Measurements from ENCODE around the gene KRT2.
A peak's percentile ranks its signal among the peaks of the same experiment; 100 is the strongest.

Gene KRT2

GRCh38 chr12:52663420-52663819 is 11.4 kb upstream of the KRT2 start:
- no peak for DNase-seq (ENCODE audit: low spot score)

- DNase-seq (ENCODE audit: low spot score) = no peak
Observed at GRCh38 chr12:52662918-52663229, 10.9 kb upstream of the KRT2 start.

GRCh38 chr12:52662093-52662917 is 10.3 kb upstream of the KRT2 start:
- no peak for DNase-seq (ENCODE audit: low spot score)

- no peak for DNase-seq (ENCODE audit: low spot score)
Observed at GRCh38 chr12:52661668-52662067, 9.7 kb upstream of the KRT2 start.

GRCh38 chr12:52660934-52661499 is 9.0 kb upstream of the KRT2 start:
- no peak for DNase-seq (ENCODE audit: low spot score)

GRCh38 chr12:52659951-52660350 is 7.9 kb upstream of the KRT2 start:
- no peak for DNase-seq (ENCODE audit: low spot score)

- DNase-seq (ENCODE audit: low spot score) = no peak
Observed at GRCh38 chr12:52659395-52659794, 7.4 kb upstream of the KRT2 start.

- DNase-seq (ENCODE audit: low spot score) = no peak
Observed at GRCh38 chr12:52658196-52658595, 6.2 kb upstream of the KRT2 start.

GRCh38 chr12:52657250-52657902 is 5.4 kb upstream of the KRT2 start:
- DNase-seq (ENCODE audit: low spot score) = no peak

- DNase-seq (ENCODE audit: low spot score) = no peak
Observed at GRCh38 chr12:52656616-52657015, 4.6 kb upstream of the KRT2 start.

GRCh38 chr12:52655720-52656124 is 3.7 kb upstream of the KRT2 start:
- DNase-seq (ENCODE audit: low spot score) = no peak

- no peak for DNase-seq (ENCODE audit: low spot score)
Observed at GRCh38 chr12:52655251-52655650, 3.2 kb upstream of the KRT2 start.

- DNase-seq (ENCODE audit: low spot score) = peak; percentile 36
Observed at GRCh38 chr12:52650520-52651081, 1.4 kb downstream of the KRT2 start.

- no peak for DNase-seq (ENCODE audit: low spot score)
Observed at GRCh38 chr12:52649066-52649465, 2.9 kb downstream of the KRT2 start.

GRCh38 chr12:52648012-52648550 is 3.9 kb downstream of the KRT2 start:
- no peak for DNase-seq (ENCODE audit: low spot score)

- DNase-seq (ENCODE audit: low spot score) = no peak
Observed at GRCh38 chr12:52647601-52648000, 4.4 kb downstream of the KRT2 start.

GRCh38 chr12:52646613-52647012 is 5.4 kb downstream of the KRT2 start:
- DNase-seq (ENCODE audit: low spot score) = no peak

- no peak for DNase-seq (ENCODE audit: low spot score)
Observed at GRCh38 chr12:52645982-52646381, 6.0 kb downstream of the KRT2 start.

GRCh38 chr12:52645120-52645761 is 6.8 kb downstream of the KRT2 start:
- DNase-seq (ENCODE audit: low spot score) = no peak

- DNase-seq (ENCODE audit: low spot score) = no peak
Observed at GRCh38 chr12:52644078-52644415, 8.0 kb downstream of the KRT2 start.

GRCh38 chr12:52643233-52644077 is 8.6 kb downstream of the KRT2 start:
- DNase-seq (ENCODE audit: low spot score) = no peak

GRCh38 chr12:52641468-52641867 is 10.5 kb downstream of the KRT2 start:
- no peak for DNase-seq (ENCODE audit: low spot score)
